HG03280 (cell line): Measurements from ENCODE around the gene SLC36A4.
"Not testable (repeated sequence)": the region's sequence is repeated elsewhere in the genome, so short reads cannot be mapped to it uniquely, and the experiment has no call there.

Experiments used
- ATAC-seq: cut with Tn5 transposase; IDR thresholded peaks from one replicate; pipeline ENCODE4 v1.9.1; 2021; ENCODE audit warnings: mild to moderate bottlenecking, moderate library complexity; ENCODE audit not compliant: unreplicated experiment

The SLC36A4 gene

DNA sequence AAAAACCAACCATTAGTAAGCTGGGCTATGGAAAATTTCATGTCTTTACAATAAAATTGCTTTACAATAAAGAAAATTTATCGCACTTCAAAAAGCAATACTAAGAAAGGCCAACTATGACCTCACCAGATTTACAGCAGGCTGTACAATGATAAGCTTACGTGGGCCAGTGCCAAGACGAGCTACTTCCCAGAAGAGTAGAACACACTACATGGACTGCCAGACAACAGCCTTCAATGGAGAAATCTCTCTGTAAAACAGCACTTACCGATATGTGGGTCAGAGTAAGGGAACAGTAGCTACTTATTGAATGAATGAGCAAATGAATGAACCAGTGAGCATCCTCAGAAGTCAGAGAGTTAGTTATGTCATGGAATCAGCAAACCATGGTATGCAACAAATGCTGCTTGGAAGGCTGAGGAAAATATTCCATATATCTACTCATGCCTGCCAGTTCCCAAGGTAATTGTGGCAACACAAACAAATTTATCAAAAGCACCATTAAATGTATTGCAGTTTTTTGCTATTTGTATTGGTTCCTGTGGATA is 74.4 kb downstream of the SLC36A4 start:
- ATAC-seq, result no peak

GRCh38 chr11:93122535-93123235 is 75.1 kb downstream of the SLC36A4 start:
- no peak for ATAC-seq

- no peak for ATAC-seq
Measured at GRCh38 chr11:93118276-93118675, 79.5 kb downstream of the SLC36A4 start.

GRCh38 chr11:93117565-93117964 is 80.2 kb downstream of the SLC36A4 start:
- ATAC-seq, result no peak

GRCh38 chr11:93116641-93117441 is 81.0 kb downstream of the SLC36A4 start:
- no peak for ATAC-seq

GRCh38 chr11:93114304-93114703 is 83.5 kb downstream of the SLC36A4 start:
- no peak for ATAC-seq

- ATAC-seq, result no peak
Measured at GRCh38 chr11:93113824-93114223, 84.0 kb downstream of the SLC36A4 start.

DNA sequence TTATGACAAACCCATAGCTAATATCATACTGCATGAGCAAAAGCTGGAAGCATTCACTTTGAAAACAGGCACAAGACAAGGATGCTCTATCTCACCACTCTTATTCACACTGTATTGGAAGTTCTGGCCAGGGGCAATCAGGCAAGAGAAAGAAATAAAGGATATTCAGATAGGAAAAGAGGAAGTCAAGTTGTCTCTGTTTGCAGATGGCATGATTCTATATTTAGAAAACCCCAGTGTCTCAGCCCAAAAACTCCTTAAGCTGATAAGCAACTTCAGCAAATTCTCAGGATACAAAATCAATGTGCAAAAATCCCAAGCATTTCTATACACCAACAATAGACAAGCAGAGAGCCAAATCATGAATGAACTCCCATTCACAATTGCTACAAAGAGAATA is 86.6 kb downstream of the SLC36A4 start:
- not testable (repeated sequence) for ATAC-seq

DNA sequence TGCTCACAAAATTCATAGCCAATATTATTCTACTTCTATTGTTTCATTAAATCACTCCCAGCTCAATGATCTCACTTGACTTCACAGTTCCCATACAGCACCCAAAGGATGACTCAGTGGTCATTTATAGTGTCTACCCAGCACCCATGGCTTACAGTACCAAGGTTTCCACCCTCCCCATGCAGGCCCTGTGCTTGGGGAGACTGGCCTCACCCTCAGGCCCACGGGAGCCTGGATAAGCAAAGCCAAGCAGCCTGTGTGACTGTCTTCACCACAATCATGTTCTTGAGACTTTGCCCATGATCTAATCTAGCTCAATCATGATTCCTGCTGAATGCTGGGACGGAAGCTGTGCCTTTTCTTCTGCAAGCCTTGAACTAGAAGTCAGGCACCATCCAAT is 97.6 kb downstream of the SLC36A4 start:
- ATAC-seq, result no peak

DNA sequence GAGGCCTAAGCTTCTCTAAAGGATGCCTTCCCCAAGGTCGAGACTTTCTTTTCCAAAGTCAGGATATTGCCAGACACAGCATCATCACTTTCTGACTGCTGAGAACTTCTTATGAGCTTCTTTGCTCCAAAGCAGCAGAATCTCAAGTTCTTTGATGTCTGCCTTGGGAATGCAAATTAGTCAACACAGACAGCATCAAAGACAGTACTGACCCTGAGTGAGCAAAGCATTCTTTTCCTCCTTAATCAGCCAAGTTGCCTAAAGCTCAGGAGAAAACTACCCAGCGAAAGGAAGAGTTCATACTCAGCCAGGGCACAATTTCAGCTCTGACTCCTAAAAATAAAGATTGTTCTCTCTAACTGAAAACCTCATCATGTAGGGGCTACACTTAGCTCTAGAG is 98.0 kb downstream of the SLC36A4 start:
- ATAC-seq, result no peak
